Neural progenitor cell (in vitro differentiated cells): ENCODE results near the gene YPEL4.

Experiments
- EZH2phosphoT487 ChIP-seq: fragments of 200-600 bp; sonication (generic); IDR thresholded peaks from 2 replicates; pipeline ENCODE4 v1.6.1; 2017; ENCODE audit warnings: antibody characterized with exemption
- TF ChIP-seq, protein P1 (sequence below): fragments of 200-600 bp; sonication (generic); IDR thresholded peaks from 2 replicates; pipeline ENCODE4 v1.5.1; 2017; ENCODE audit warnings: antibody characterized with exemption, mild to moderate bottlenecking

GRCh38 chr11:57615308-57615707 is 34.4 kb downstream of the YPEL4 start:
- TF ChIP-seq, protein P1, sequence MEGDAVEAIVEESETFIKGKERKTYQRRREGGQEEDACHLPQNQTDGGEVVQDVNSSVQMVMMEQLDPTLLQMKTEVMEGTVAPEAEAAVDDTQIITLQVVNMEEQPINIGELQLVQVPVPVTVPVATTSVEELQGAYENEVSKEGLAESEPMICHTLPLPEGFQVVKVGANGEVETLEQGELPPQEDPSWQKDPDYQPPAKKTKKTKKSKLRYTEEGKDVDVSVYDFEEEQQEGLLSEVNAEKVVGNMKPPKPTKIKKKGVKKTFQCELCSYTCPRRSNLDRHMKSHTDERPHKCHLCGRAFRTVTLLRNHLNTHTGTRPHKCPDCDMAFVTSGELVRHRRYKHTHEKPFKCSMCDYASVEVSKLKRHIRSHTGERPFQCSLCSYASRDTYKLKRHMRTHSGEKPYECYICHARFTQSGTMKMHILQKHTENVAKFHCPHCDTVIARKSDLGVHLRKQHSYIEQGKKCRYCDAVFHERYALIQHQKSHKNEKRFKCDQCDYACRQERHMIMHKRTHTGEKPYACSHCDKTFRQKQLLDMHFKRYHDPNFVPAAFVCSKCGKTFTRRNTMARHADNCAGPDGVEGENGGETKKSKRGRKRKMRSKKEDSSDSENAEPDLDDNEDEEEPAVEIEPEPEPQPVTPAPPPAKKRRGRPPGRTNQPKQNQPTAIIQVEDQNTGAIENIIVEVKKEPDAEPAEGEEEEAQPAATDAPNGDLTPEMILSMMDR, result no peak
- TF ChIP-seq EZH2phosphoT487, result no peak
